Spleen (tissue), 11 donors: ENCODE results near the gene MR1. TPM values are rescaled to one million over a fixed set of nuclear protein-coding genes. Genes with fewer than 3 reads are reported as not detected.
A peak's percentile ranks its signal among the peaks of the same experiment; 100 is the strongest.

ENCODE experiments used
- DNase-seq: peaks from one replicate; pipeline ENCODE4 v3.0.0-alpha.2; 2020
- H3K27ac ChIP-seq, 8 donors: fragments of 200-600 bp; sonication (generic) in 7 of 8; 1 replicate in 4 of 8; 2 replicates in 4 of 8; pipeline versions ENCODE4 v1.5.0 to v1.8.0; 2016 to 2021; ENCODE audit warnings: inconsistent platforms in 4 of 8, mild to moderate bottlenecking in 4 of 8, moderate library complexity in 1 of 8
- H3K27me3 ChIP-seq, 7 donors: fragments of 200-600 bp; sonication (generic) in 6 of 7; replicated peaks in 1 of 7; 1 replicate in 4 of 7; 2 replicates in 3 of 7; pipeline versions ENCODE4 v1.5.0 to v1.8.0; 2016 to 2021; ENCODE audit warnings: inconsistent platforms in 3 of 7, mild to moderate bottlenecking in 1 of 7
- H3K36me3 ChIP-seq, 6 donors: fragments of 200-600 bp; sonication (generic) in 5 of 6; 1 replicate in 4 of 6; 2 replicates in 2 of 6; pipeline versions ENCODE4 v1.5.0 to v1.8.0; 2016 to 2021; ENCODE audit warnings: inconsistent platforms in 2 of 6
- H3K4me1 ChIP-seq, 6 donors: fragments of 200-600 bp; sonication (generic) in 5 of 6; 1 replicate in 3 of 6; 2 replicates in 3 of 6; pipeline versions ENCODE4 v1.5.0 to v1.8.0; 2016 to 2021; ENCODE audit warnings: inconsistent platforms in 3 of 6
- H3K4me3 ChIP-seq, 8 donors: fragments of 200-600 bp; sonication (generic) in 7 of 8; 1 replicate in 4 of 8; 2 replicates in 4 of 8; pipeline versions ENCODE4 v1.5.0 to v1.8.0; 2016 to 2021; ENCODE audit warnings: inconsistent platforms in 4 of 8, mild to moderate bottlenecking in 4 of 8, moderate library complexity in 2 of 8
- H3K9me3 ChIP-seq, 8 donors: fragments of 200-600 bp; sonication (generic) in 7 of 8; 1 replicate in 4 of 8; 2 replicates in 4 of 8; pipeline versions ENCODE4 v1.5.0 to v1.8.0; 2016 to 2021; ENCODE audit warnings: inconsistent platforms in 4 of 8
- POLR2A ChIP-seq, 3 donors: fragments of 450-650 bp; IDR thresholded peaks; one replicate each; pipeline ENCODE4 v1.5.1; 2017; ENCODE audit warnings: antibody characterized with exemption in 3 of 3, mild to moderate bottlenecking in 1 of 3
- POLR2AphosphoS5 ChIP-seq, 3 donors: sonication (generic); formaldehyde crosslinking; IDR thresholded peaks; one replicate each; pipeline ENCODE4 v1.5.1; 2017; ENCODE audit warnings: antibody characterized with exemption in 3 of 3
- WGBS, 5 donors: extraction: QIAGEN DNeasy Blood & Tissue Kit in 3 of 5; methylation state at CpG; one replicate each; pipeline versions ENCODE4 v1.1.5 to v1.1.7; 2013 to 2018; 5-methylcytosine and 5-hydroxymethylcytosine counted together
- intact Hi-C: fragments of 100-400 bp; cut with DNase I; formaldehyde crosslinking; loops from one replicate; pipeline ENCODE4 v1.15.0; 2023; ENCODE audit warnings: low total_unique reads
- polyA plus RNA-seq, 3 donors: library from polyadenylated mRNA; stranded (reverse); fragments of 200-250 nt; gene quantifications; one replicate each; pipeline ENCODE4 v1.2.1, GENCODE V29; 2013
- total RNA-seq, 7 donors: library from RNA; depleted of rRNA in 3 of 7; stranded (reverse); fragments of >200 nt in 3 of 7; fragmentation: NEBNext Ultra II Directional in 4 of 7; extraction: Animal tissue kit (Norgen Biotek cat#: 25700) in 4 of 7; gene quantifications; one replicate each; pipeline versions ENCODE4 v1.1.0 to v1.2.1, GENCODE V29; 2016 to 2021
- TF ChIP-seq, protein P1 (sequence below), 11 experiments: fragments of 200-600 bp in 7 of 11; fragments of 450-650 bp in 4 of 11; sonication (generic) in 4 of 11; IDR thresholded peaks in 8 of 11; conservative IDR thresholded peaks in 3 of 11; 1 replicate in 7 of 11; 2 replicates in 4 of 11; pipeline versions ENCODE4 v1.4.0 to v1.8.0; 2016 to 2021; ENCODE audit warnings: antibody characterized with exemption in 11 of 11, inconsistent platforms in 4 of 11, mild to moderate bottlenecking in 1 of 11
- donor health status: healthy with polysubstance abuse.
- donor health status: DM: no; HTN: no; CAD: no; lungs with moderate emphysema.
- donor health status: DM: no; HTN: no; CAD: no.
- donor health status: Bipolar disorder and iron deficiency.
- donor health status: healthy.
- donor health status: DM: no; HTN: no; CAD: no.
- donor health status: DM: yes; HTN: yes; CAD: no.

Gene MR1
- total and polyA plus RNA-seq, 10 donors, result 4.9 to 35.6 (median 24.0) TPM

GRCh38 chr1:181100015-181100905 is 66.5 kb downstream of the MR1 start:
- intact Hi-C loops, result no loop called here
- no peaks in the 10 kb centered on the region for H3K27me3 ChIP-seq
- 61 to 69% (median 66%) methylated on average over 10 of the region's 10 CpGs for WGBS, 5 donors
- peaks cover 28 to 96% (median 74%) of the 10 kb centered on the region in 6 donors for H3K4me1 ChIP-seq
- TF ChIP-seq POLR2A (IDR thresholded peaks at IDR 0.05) (no peak), POLR2AphosphoS5 (IDR thresholded peaks at IDR 0.05) (no peak)
- TF ChIP-seq, protein P1, sequence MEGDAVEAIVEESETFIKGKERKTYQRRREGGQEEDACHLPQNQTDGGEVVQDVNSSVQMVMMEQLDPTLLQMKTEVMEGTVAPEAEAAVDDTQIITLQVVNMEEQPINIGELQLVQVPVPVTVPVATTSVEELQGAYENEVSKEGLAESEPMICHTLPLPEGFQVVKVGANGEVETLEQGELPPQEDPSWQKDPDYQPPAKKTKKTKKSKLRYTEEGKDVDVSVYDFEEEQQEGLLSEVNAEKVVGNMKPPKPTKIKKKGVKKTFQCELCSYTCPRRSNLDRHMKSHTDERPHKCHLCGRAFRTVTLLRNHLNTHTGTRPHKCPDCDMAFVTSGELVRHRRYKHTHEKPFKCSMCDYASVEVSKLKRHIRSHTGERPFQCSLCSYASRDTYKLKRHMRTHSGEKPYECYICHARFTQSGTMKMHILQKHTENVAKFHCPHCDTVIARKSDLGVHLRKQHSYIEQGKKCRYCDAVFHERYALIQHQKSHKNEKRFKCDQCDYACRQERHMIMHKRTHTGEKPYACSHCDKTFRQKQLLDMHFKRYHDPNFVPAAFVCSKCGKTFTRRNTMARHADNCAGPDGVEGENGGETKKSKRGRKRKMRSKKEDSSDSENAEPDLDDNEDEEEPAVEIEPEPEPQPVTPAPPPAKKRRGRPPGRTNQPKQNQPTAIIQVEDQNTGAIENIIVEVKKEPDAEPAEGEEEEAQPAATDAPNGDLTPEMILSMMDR (IDR thresholded peaks at IDR 0.05 in 8 of 11, conservative IDR thresholded peaks at IDR 0.05 in 3 of 11), result no peak
- no peak overlapping the region for H3K4me3 ChIP-seq
- no peak for DNase-seq
- H3K36me3 ChIP-seq, result peaks cover 0 to 3% (median 0%) of the 10 kb centered on the region in 6 donors
- no peaks in the 10 kb centered on the region for H3K9me3 ChIP-seq
- peak overlapping the region in 2 of 8 donors; percentile 13 to 51 for H3K27ac ChIP-seq

DNA sequence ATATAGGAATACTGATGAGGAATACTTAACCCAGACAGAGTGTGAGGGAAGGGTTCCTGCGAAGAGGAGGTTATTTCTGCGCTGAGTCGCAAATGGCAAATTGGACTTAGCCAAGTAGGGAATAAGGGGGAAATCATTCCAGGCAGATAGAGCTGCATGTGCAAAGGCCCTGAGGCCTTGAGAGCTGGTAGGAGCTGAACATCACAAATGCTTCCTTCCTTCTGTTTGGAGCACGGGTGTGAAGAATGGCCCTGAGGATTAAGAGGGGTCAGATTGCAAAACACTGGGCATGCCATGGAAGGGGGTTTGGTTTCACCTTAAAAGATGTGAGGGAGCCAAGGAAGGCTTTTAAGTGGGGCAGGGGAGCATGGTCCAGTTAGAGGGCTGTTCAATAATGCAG is 67.2 kb downstream of the MR1 start:
- intact Hi-C loops, result no loop called here
- H3K27me3 ChIP-seq, result no peaks in the 10 kb centered on the region
- TF ChIP-seq POLR2A (IDR thresholded peaks at IDR 0.05) (no peak), POLR2AphosphoS5 (IDR thresholded peaks at IDR 0.05) (no peak)
- TF ChIP-seq, protein P1 (IDR thresholded peaks at IDR 0.05 in 8 of 11, conservative IDR thresholded peaks at IDR 0.05 in 3 of 11), result no peak
- 75 to 93% (median 88%) methylated on average over 4 of the region's 4 CpGs for WGBS, 5 donors
- H3K27ac ChIP-seq, result peak overlapping the region in 4 of 8 donors; percentile 3 to 58 (median 37)
- DNase-seq, result no peak
- no peak overlapping the region for H3K4me3 ChIP-seq
- H3K4me1 ChIP-seq, result peaks cover 28 to 94% (median 73%) of the 10 kb centered on the region in 6 donors
- no peaks in the 10 kb centered on the region for H3K36me3 ChIP-seq
- H3K9me3 ChIP-seq, result no peaks in the 10 kb centered on the region

- TF ChIP-seq POLR2AphosphoS5 (IDR thresholded peaks at IDR 0.05), result peak in 1 of 3 donors; percentile 15
- TF ChIP-seq, protein P1 (IDR thresholded peaks at IDR 0.05 in 8 of 11, conservative IDR thresholded peaks at IDR 0.05 in 3 of 11), result no peak
- no peak for TF ChIP-seq POLR2A (IDR thresholded peaks at IDR 0.05)
- no peaks in the 10 kb centered on the region for H3K9me3 ChIP-seq
- DNase-seq, result no peak
- H3K36me3 ChIP-seq, result no peaks in the 10 kb centered on the region
- WGBS, 5 donors, result 55 to 64% (median 57%) methylated on average over 9 of the region's 9 CpGs
- intact Hi-C loops, result no loop called here
- H3K4me3 ChIP-seq, result no peak overlapping the region
- H3K4me1 ChIP-seq, result peaks cover 29 to 95% (median 75%) of the 10 kb centered on the region in 6 donors
- peak overlapping the region in 6 of 8 donors; percentile 3 to 63 (median 37) for H3K27ac ChIP-seq
- H3K27me3 ChIP-seq, result no peaks in the 10 kb centered on the region
Observed at GRCh38 chr1:181101581-181102226, 67.9 kb downstream of the MR1 start.

DNA sequence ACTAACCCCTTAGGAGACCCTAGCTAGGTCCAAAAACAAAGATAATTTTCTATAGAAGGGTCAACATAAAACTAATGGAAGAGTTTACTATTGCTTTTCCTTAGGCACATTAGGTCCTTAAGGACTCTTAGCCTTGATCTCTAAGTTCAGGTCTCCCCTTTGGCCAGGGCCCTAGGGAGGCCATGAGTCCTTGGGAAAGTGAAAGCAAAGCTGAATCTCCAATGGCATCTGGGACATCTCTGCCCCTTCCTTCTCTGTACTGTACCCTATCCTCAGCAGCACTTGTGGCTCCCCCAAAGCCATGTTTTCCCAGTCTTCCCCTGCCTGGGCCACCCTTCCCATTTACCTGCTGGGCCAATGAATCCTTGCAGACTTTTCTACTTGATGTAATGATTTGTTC is 69.1 kb downstream of the MR1 start:
- Histone ChIP-seq H3K27ac (peak overlapping the region in 6 of 8 donors; percentile 9 to 63 (median 38)), H3K36me3 (no peaks in the 10 kb centered on the region), H3K4me3 (no peak overlapping the region), H3K27me3 (no peaks in the 10 kb centered on the region), H3K9me3 (no peaks in the 10 kb centered on the region), H3K4me1 (peaks cover 36 to 95% (median 77%) of the 10 kb centered on the region in 6 donors)
- intact Hi-C loops, result no loop called here
- no peak for DNase-seq
- no peak for TF ChIP-seq POLR2A (IDR thresholded peaks at IDR 0.05)
- no peak for TF ChIP-seq POLR2AphosphoS5 (IDR thresholded peaks at IDR 0.05)
- TF ChIP-seq, protein P1 (IDR thresholded peaks at IDR 0.05 in 8 of 11, conservative IDR thresholded peaks at IDR 0.05 in 3 of 11), result no peak
